WI38 (cell line): Measurements from ENCODE around the gene ZHX3.

Source experiments
- H3K4me3 ChIP-seq: 2 replicates; pipeline ENCODE4 v1.5.1; 2011; ENCODE audit warnings: low read depth, mild to moderate bottlenecking, control low read depth, low read length
- CTCF ChIP-seq: IDR thresholded peaks from 2 replicates; pipeline ENCODE4 v1.5.1; 2012; ENCODE audit warnings: low read depth, mild to moderate bottlenecking, control low read depth, low read length

Gene ZHX3

GRCh38 chr20:41170386-41171105 lies 147.0 kb downstream of the ZHX3 start:
- H3K4me3 ChIP-seq = no peak overlapping the region
- no peak for TF ChIP-seq CTCF

- TF ChIP-seq CTCF = no peak
Observed at GRCh38 chr20:41169791-41170351, 147.7 kb downstream of the ZHX3 start.

GRCh38 chr20:41169162-41169690 lies 148.3 kb downstream of the ZHX3 start:
- no peak overlapping the region for H3K4me3 ChIP-seq
- TF ChIP-seq CTCF = no peak

More at GRCh38 chr20:41169791-41170351, 147.7 kb downstream of the ZHX3 start:
- no peak overlapping the region for H3K4me3 ChIP-seq

- no peak for TF ChIP-seq CTCF
- no peak overlapping the region for H3K4me3 ChIP-seq
Observed at GRCh38 chr20:41168281-41169161, 149.0 kb downstream of the ZHX3 start.

- no peak for TF ChIP-seq CTCF
- H3K4me3 ChIP-seq = no peak overlapping the region
Observed at GRCh38 chr20:41167481-41168253, 149.9 kb downstream of the ZHX3 start.

- no peak overlapping the region for H3K4me3 ChIP-seq
Observed at GRCh38 chr20:41167118-41167470, 150.4 kb downstream of the ZHX3 start.

More at GRCh38 chr20:41167118-41167470, 150.4 kb downstream of the ZHX3 start:
- TF ChIP-seq CTCF = no peak
